ENCODE results near the gene PRR30. TPM values are rescaled to one million over a fixed set of nuclear protein-coding genes. Genes with fewer than 3 reads are reported as not detected.

The PRR30 gene
- total RNA-seq, 6 experiments from 2014 or later = not detected

DNA sequence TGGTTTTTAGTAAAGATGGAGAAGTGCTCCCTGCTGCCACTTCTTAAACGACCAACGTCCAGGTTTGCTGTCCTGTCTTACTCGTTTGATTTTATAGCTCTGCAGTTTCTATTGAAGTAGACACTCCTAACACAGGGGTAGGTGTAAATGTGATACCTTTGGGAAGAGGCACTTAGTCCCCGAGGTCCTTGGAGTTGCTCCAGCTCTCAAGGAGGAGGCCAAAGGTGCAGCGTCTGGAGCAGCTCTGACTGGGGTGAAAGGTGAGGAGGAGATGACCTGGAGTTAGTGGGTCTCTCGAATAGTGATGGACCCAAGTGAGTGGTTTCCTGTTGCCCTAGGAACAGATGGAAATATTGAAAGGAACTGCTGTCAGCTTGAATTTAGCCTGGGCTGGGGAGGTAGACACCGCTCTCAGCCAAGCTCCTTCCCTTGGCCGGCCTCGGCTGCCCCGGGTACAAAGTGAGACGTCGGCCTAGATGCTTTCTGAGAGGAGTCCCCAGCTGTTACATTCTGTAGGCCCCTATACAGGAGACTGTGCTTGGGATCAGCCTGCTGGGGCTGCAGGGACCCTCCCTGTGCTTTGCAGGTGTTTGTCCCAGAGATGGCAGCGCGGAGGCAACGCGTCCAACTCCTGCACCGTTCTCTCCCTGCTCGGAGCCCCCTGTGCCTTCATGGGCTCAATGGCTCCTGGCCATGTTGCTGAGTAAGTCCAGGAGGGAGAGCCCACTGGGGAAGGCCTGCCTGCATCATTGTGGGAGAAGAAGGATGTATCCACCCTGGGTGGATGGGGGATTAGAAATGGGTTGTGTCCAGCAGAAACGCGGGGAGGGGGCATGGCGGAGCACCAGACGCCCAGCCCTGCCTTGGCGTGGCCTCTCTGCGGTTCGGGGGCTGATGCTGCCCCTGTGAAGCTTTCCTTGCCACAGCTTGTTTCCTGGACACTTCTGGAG lies 47.2 kb downstream of the PRR30 start:
- H3K4me1 ChIP-seq = peaks cover 0 to 70% (median 23%) of the 10 kb centered on the region in 4 donors
- no peaks in the 10 kb centered on the region for H3K27me3 ChIP-seq
- no peak overlapping the region for H3K4me3 ChIP-seq
- ATAC-seq = no peak
- no peak for TF ChIP-seq POLR2A (IDR thresholded peaks at IDR 0.05)
- TF ChIP-seq, protein P1, sequence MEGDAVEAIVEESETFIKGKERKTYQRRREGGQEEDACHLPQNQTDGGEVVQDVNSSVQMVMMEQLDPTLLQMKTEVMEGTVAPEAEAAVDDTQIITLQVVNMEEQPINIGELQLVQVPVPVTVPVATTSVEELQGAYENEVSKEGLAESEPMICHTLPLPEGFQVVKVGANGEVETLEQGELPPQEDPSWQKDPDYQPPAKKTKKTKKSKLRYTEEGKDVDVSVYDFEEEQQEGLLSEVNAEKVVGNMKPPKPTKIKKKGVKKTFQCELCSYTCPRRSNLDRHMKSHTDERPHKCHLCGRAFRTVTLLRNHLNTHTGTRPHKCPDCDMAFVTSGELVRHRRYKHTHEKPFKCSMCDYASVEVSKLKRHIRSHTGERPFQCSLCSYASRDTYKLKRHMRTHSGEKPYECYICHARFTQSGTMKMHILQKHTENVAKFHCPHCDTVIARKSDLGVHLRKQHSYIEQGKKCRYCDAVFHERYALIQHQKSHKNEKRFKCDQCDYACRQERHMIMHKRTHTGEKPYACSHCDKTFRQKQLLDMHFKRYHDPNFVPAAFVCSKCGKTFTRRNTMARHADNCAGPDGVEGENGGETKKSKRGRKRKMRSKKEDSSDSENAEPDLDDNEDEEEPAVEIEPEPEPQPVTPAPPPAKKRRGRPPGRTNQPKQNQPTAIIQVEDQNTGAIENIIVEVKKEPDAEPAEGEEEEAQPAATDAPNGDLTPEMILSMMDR (IDR thresholded peaks at IDR 0.05) = no peak
- peaks cover 0 to 6% (median 2%) of the 10 kb centered on the region in 4 donors for H3K36me3 ChIP-seq
- no peaks in the 10 kb centered on the region for H3K9me3 ChIP-seq
- peak overlapping the region in 2 of 3 donors; percentile 78 to 90 for H3K27ac ChIP-seq
- intact Hi-C loops (cut with DNase I) = loop anchor here (10.0 kb wide), 3 partner anchors 103 to 203 kb away; partner anchors contain the start of gene DNAJC5G (in 1 of the 2)
- 45% methylated on average over 16 of the region's 25 CpGs for WGBS (ENCODE audit: insufficient coverage, low coverage, low lambda C conversion rate, missing lambda C conversion rate)
- DNase-seq = no peak

DNA sequence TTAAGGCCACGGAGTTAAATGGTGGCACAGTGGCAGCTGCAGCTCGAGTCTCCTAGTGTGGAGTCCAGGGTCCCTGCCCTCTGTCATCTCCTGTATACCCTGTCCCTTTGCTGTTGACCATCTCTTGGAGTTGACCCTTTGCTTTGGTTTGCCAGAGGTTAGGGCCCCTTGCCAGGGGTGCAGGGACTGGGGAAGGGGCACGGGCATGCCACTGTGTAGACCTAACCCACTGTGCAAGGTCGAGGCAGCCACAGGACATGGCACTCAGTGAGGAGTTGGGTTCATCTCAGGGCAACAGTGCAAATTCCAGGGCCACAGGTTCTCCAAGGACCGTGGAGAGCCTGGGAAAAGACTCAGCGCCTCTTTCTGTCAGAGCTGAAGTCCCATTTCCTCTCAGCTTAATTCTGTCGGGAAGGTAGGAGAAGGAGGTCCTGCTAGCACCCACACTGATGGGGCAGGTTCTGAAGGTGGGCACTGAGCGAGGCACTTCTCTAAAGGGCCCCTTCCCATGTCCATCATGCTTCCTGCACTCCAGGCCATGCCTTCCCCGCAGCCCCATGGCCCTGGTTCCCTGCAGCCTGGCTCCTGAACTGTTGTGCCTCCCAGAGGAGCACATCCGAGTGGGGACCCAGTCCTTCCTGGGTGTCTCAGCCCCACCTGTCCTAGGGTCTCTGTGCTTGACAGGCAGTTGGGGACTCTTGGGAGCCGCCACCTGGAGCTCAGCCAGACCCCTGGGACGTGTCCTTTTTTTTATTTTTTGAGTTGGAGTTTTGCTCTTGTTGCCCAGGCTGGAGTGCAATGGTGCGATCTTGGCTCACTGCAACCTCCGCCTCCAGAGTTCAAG lies 49.9 kb downstream of the PRR30 start:
- ATAC-seq = no peak
- H3K27me3 ChIP-seq = no peaks in the 10 kb centered on the region
- intact Hi-C loops (cut with DNase I) = loop anchor here in 1 of 2 donors (10.0 kb wide), 2 partner anchors 65 to 125 kb away; no protein-coding TSS in a partner anchor
- TF ChIP-seq, protein P1 (IDR thresholded peaks at IDR 0.05) = no peak
- H3K4me1 ChIP-seq = peaks cover 0 to 51% (median 11%) of the 10 kb centered on the region in 4 donors
- H3K27ac ChIP-seq = peak overlapping the region; percentile 35 to 57 (median 44)
- peak overlapping the region; percentile 52 to 77 (median 64) for H3K4me3 ChIP-seq
- WGBS (ENCODE audit: insufficient coverage, low coverage, low lambda C conversion rate, missing lambda C conversion rate) = 17% methylated on average over 5 of the region's 14 CpGs
- no peaks in the 10 kb centered on the region for H3K36me3 ChIP-seq
- H3K9me3 ChIP-seq = no peaks in the 10 kb centered on the region
- DNase-seq = peak in 1 of 3 donors; percentile 69

DNA sequence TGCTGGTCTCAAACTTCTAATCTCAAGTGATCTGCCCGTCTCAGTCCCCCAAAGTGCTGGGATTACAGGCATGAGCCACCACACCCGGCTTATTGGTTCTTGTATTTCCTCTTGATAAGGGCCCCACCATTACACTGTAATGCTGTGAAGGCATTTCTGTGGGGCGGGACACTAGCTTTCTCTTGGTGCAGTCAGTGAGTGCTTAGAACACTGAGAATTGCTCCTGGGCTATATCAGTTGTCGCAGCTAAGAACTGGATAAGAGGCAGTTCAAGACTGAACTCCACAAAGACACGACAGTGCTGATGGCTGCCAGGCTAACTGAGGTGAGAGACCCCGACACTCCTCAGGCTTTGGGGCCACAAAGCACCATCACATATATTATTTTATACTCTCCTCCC lies 50.6 kb downstream of the PRR30 start:
- H3K27ac ChIP-seq = peak overlapping the region; percentile 35 to 57 (median 44)
- H3K9me3 ChIP-seq = no peaks in the 10 kb centered on the region
- intact Hi-C loops (cut with DNase I) = loop anchor here in 1 of 2 donors (10.0 kb wide), 2 partner anchors 64 to 124 kb away; no protein-coding TSS in a partner anchor
- no peaks in the 10 kb centered on the region for H3K36me3 ChIP-seq
- no peaks in the 10 kb centered on the region for H3K27me3 ChIP-seq
- peak overlapping the region; percentile 52 to 77 (median 64) for H3K4me3 ChIP-seq
- TF ChIP-seq POLR2A (IDR thresholded peaks at IDR 0.05) = no peak
- TF ChIP-seq, protein P1 (IDR thresholded peaks at IDR 0.05) = no peak
- no peak for DNase-seq
- peaks cover 0 to 45% (median 10%) of the 10 kb centered on the region in 4 donors for H3K4me1 ChIP-seq
- WGBS (ENCODE audit: insufficient coverage, low coverage, low lambda C conversion rate, missing lambda C conversion rate) = 10% methylated on average over 6 of the region's 6 CpGs
- no peak for ATAC-seq

DNA sequence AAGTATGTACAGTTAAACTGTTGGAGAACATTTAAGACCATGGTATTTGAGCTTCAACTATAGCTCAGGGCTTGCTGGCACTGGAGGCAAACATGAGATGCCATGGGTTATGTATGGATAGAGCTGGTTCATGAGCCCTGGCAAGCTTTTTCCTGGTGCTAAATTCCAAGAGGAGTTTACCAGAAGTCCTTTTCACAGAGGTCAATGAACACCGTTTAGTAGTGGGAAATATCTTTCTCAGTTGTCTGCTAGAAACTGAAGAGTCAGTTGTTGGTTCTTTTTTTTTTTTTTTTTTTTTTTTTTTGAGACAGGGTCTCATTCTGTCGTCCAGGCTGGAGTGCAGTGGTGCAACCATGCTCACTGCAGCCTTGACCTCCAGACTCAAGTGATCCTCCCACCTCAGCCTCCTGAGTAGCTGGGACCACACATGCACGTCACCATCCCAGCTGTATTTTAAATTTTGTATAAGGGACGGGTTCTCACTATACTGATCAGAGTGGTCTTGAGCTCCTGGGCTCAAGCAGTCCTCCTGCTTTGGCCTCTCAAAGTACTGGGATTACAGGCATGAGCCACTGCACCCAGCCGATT lies 51.3 kb downstream of the PRR30 start:
- H3K9me3 ChIP-seq = no peaks in the 10 kb centered on the region
- H3K27ac ChIP-seq = peak overlapping the region; percentile 35 to 57 (median 44)
- H3K4me1 ChIP-seq = peaks cover 0 to 38% (median 7%) of the 10 kb centered on the region in 4 donors
- 23% methylated on average over 2 of the region's 5 CpGs for WGBS (ENCODE audit: insufficient coverage, low coverage, low lambda C conversion rate, missing lambda C conversion rate)
- H3K4me3 ChIP-seq = peak overlapping the region; percentile 52 to 77 (median 64)
- ATAC-seq (peak in 2 of 4 donors; percentile 1 to 3), DNase-seq (no peak)
- H3K27me3 ChIP-seq = no peaks in the 10 kb centered on the region
- TF ChIP-seq, protein P1 (IDR thresholded peaks at IDR 0.05) = no peak
- intact Hi-C loops (cut with DNase I) = loop anchor here in 1 of 2 donors (10.0 kb wide), 2 partner anchors 63 to 123 kb away; no protein-coding TSS in a partner anchor
- no peaks in the 10 kb centered on the region for H3K36me3 ChIP-seq

Measured in right lobe of liver (tissue), 6 donors.